ENCODE measurements around the gene HAGHL.

Gene HAGHL

DNA sequence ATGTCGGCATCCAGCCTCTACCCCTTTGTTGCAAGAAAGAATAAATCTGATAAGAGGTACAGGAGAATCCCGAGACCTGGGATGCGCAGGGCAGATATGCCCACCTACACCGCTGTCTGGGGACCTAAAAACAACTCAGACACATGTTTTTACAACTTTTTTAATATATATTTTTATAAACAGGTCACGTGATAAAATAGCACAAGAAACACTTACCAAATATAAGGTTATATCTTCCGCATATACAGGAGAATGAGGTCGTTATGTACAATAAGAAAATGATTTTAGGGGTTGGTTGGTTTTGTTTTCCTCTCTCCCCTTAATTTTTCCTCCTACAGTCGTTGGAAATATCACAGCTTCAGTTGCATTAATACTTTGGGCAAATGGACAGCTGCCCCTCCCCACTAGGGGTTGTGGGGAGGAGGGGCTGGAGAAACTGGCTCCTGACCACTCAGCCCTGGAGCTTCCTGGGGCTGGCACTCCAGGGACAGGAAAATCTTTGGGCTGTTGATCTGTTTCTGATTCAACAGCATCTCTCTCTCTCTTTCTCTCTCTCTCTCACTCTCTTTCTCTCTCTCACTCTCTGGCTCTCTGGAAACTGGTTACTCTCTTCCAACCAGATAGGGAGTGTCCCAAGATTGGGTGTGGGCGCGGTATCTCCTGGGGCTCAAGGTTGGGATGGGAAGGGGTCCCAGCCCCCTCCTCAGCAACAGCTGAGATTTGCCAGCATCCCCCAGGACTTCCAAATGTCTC, 34.4 kb upstream of the HAGHL start (continued):
- TF ChIP-seq PATZ1 (tag by site-specific recombination; IDR thresholded peaks at IDR 0.05) = peak; percentile 27; the same call in 1 of the 2 replicates

- CTCF ChIA-PET = no interaction called here
- Histone ChIP-seq H3K4me3 (ENCODE audit: low read depth, low read length) (no peak overlapping the region), H3K9me3 (ENCODE audit: control insufficient read depth, insufficient read depth, low read depth, low read length) (no peaks in the 10 kb centered on the region), H3K27ac (ENCODE audit: extremely low read depth, low read depth, low read length) (no peak overlapping the region), H3K4me1 (ENCODE audit: control insufficient read depth, insufficient read depth, low read length) (no peaks in the 10 kb centered on the region), H3K36me3 (ENCODE audit: control insufficient read depth in 2 of 2, insufficient read depth in 1 of 2, low read length in 2 of 2) (peaks cover 0 to 9% of the 10 kb centered on the region in 2 experiments; a peak in 1 of 3 replicates)
- TF ChIP-seq ZNF138 (tag by site-specific recombination; IDR thresholded peaks at IDR 0.05; ENCODE audit: borderline replicate concordance) = no peak
- TF ChIP-seq ZNF76 (tag by site-specific recombination; IDR thresholded peaks at IDR 0.05; ENCODE audit: borderline replicate concordance, low read depth) = no peak
- TF ChIP-seq ZNF19 (tag by site-specific recombination; IDR thresholded peaks at IDR 0.05; ENCODE audit: low read depth) = no peak
- TF ChIP-seq ZNF18 (tag by site-specific recombination; IDR thresholded peaks at IDR 0.05) = no peak
- TF ChIP-seq WT1 (tag by site-specific recombination; IDR thresholded peaks at IDR 0.05) = no peak
- no peak for TF ChIP-seq REPIN1 (tag by site-specific recombination; IDR thresholded peaks at IDR 0.05; ENCODE audit: low read depth)
- TF ChIP-seq KLF1 (tag by site-specific recombination; IDR thresholded peaks at IDR 0.05) = peak; percentile 85
- TF ChIP-seq ZNF114 (tag by site-specific recombination; IDR thresholded peaks at IDR 0.05) = no peak
- no peak for TF ChIP-seq ZNF610 (tag by site-specific recombination; IDR thresholded peaks at IDR 0.05; ENCODE audit: borderline replicate concordance)
- no peak for TF ChIP-seq HOXD13 (CRISPR knock-in tag; IDR thresholded peaks at IDR 0.05; ENCODE audit: borderline replicate concordance)
- TF ChIP-seq ZNF362 (tag by site-specific recombination; IDR thresholded peaks at IDR 0.05) = no peak
- peak; percentile 16; the same call in 1 of the 2 replicates for TF ChIP-seq ZNF223 (tag by site-specific recombination; IDR thresholded peaks at IDR 0.05)
- no peak for TF ChIP-seq KLF10 (tag by site-specific recombination; IDR thresholded peaks at IDR 0.05)
- peak; percentile 72 for TF ChIP-seq ZBTB8A (tag by site-specific recombination; IDR thresholded peaks at IDR 0.05)
- no peak for TF ChIP-seq ZNF24 (tag by site-specific recombination; IDR thresholded peaks at IDR 0.05)
- no peak for TF ChIP-seq GLIS1 (tag by site-specific recombination; IDR thresholded peaks at IDR 0.05)
- TF ChIP-seq ZNF280C (tag by site-specific recombination; IDR thresholded peaks at IDR 0.05) = no peak
- no peak for TF ChIP-seq ZIC2 (tag by site-specific recombination; IDR thresholded peaks at IDR 0.05)
- POLR2A ChIA-PET = interaction anchor here (0.8 kb wide), 1 partner anchor 57 kb away, joined by 3 read pairs; the partner anchor contains the start of gene METTL26
These were observed 33.5 kb upstream of the HAGHL start for GRCh38 chr16:693364-693763.

All from HEK293 (cell line).